DMS153 treated with DMSO at 0.1 percent for 48 hours (cell line): ENCODE results near the gene ADK.

Experiments used
- DNase-seq: peaks from one replicate; lab custom pipeline; 2025; ENCODE audit not compliant: unreplicated experiment; lab: John Stamatoyannopoulos, UW

The ADK gene

GRCh38 chr10:74708246-74708645 lies 557.2 kb downstream of the ADK start:
- no peak for DNase-seq

- no peak for DNase-seq
These were observed 567.2 kb downstream of the ADK start for GRCh38 chr10:74718208-74718607.

GRCh38 chr10:74728225-74728624 lies 577.2 kb downstream of the ADK start:
- no peak for DNase-seq

GRCh38 chr10:74730246-74730645 lies 579.2 kb downstream of the ADK start:
- no peak for DNase-seq

- no peak for DNase-seq
These were observed 582.6 kb downstream of the ADK start for GRCh38 chr10:74733612-74734011.

GRCh38 chr10:74736029-74736428 lies 585.0 kb downstream of the ADK start:
- no peak for DNase-seq

GRCh38 chr10:74738052-74738451 lies 587.0 kb downstream of the ADK start:
- DNase-seq = no peak

- no peak for DNase-seq
These were observed 587.5 kb downstream of the ADK start for GRCh38 chr10:74738542-74738941.

- no peak for DNase-seq
These were observed 588.1 kb downstream of the ADK start for GRCh38 chr10:74738985-74739567.

- no peak for DNase-seq
These were observed 592.4 kb downstream of the ADK start for GRCh38 chr10:74743401-74743800.

GRCh38 chr10:74745449-74745848 lies 594.4 kb downstream of the ADK start:
- no peak for DNase-seq

- DNase-seq = no peak
These were observed 595.8 kb downstream of the ADK start for GRCh38 chr10:74746813-74747212.

- DNase-seq = peak; percentile 86
These were observed 597.5 kb downstream of the ADK start for GRCh38 chr10:74748468-74749031.

GRCh38 chr10:74750848-74751274 lies 599.8 kb downstream of the ADK start:
- DNase-seq = no peak

- no peak for DNase-seq
These were observed 601.5 kb downstream of the ADK start for GRCh38 chr10:74752371-74753040.

- DNase-seq = no peak
These were observed 602.6 kb downstream of the ADK start for GRCh38 chr10:74753442-74754211.

GRCh38 chr10:74754381-74754821 lies 603.4 kb downstream of the ADK start:
- no peak for DNase-seq

GRCh38 chr10:74755273-74755672 lies 604.3 kb downstream of the ADK start:
- DNase-seq = no peak
